Amniotic epithelial cell (primary cell): ENCODE results near the gene CPNE1.
"Not testable (repeated sequence)": the region's sequence is repeated elsewhere in the genome, so short reads cannot be mapped to it uniquely, and the experiment has no call there.

Source experiments
- DNase-seq: peaks from one replicate; pipeline ENCODE4 v3.0.0-alpha.2; 2010; ENCODE audit warnings: low read depth

CPNE1 gene

GRCh38 chr20:35664466-35665206 is at the start of gene CPNE1, which contains the start of gene RBM12:
Gene CPNE1, minus strand, starts transcription at chr20:35664900. Its CDS starts 31,977 bp downstream, at chr20:35632923.
Gene RBM12, minus strand, starts transcription at chr20:35664900. Its CDS starts 9,578 bp downstream, at chr20:35655322.
- peak; percentile 87 for DNase-seq

- no peak for DNase-seq
Measured at GRCh38 chr20:35714127-35714526, 49.4 kb upstream of the CPNE1 start.

- peak; percentile 22 for DNase-seq
Measured at GRCh38 chr20:35713120-35713519, 48.4 kb upstream of the CPNE1 start.

GRCh38 chr20:35711588-35712209 is 47.0 kb upstream of the CPNE1 start:
- DNase-seq: no peak

GRCh38 chr20:35710884-35711587 is 46.3 kb upstream of the CPNE1 start:
- no peak for DNase-seq

GRCh38 chr20:35710039-35710438 is 45.3 kb upstream of the CPNE1 start:
- no peak for DNase-seq

- DNase-seq: no peak
Measured at GRCh38 chr20:35709259-35709658, 44.6 kb upstream of the CPNE1 start.

- DNase-seq: no peak
Measured at GRCh38 chr20:35708502-35708901, 43.8 kb upstream of the CPNE1 start.

- DNase-seq: not testable (repeated sequence)
Measured at GRCh38 chr20:35706591-35707529, 42.2 kb upstream of the CPNE1 start.

- DNase-seq: not testable (repeated sequence)
Measured at GRCh38 chr20:35705894-35706293, 41.2 kb upstream of the CPNE1 start.

GRCh38 chr20:35704514-35705261 is 40.0 kb upstream of the CPNE1 start:
- no peak for DNase-seq

- DNase-seq: no peak
Measured at GRCh38 chr20:35702824-35703695, 38.4 kb upstream of the CPNE1 start.

GRCh38 chr20:35702051-35702823 is 37.5 kb upstream of the CPNE1 start:
- DNase-seq: no peak

GRCh38 chr20:35700625-35701148 is 36.0 kb upstream of the CPNE1 start:
- DNase-seq: no peak

- no peak for DNase-seq
Measured at GRCh38 chr20:35699957-35700624, 35.4 kb upstream of the CPNE1 start.

- peak; percentile 74 for DNase-seq
Measured at GRCh38 chr20:35699127-35699956, 34.6 kb upstream of the CPNE1 start, which contains the start of the genes NFS1 and ROMO1. Gene NFS1, minus strand, starts transcription at chr20:35699352. Its CDS starts 64 bp downstream, at chr20:35699288. Gene ROMO1, plus strand, starts transcription at chr20:35699405. Its CDS starts 228 bp downstream, at chr20:35699633.
